Ovary (tissue), 9 donors: ENCODE results near the gene CHRD. TPM values are rescaled to one million over a fixed set of nuclear protein-coding genes. Genes with fewer than 3 reads are reported as not detected.

Source experiments
- DNase-seq, 5 donors: peaks; one replicate each; pipeline ENCODE4 v3.0.0-alpha.2; 2019 to 2020
- H3K27ac ChIP-seq, 2 donors: fragments of 200-600 bp; one replicate each; pipeline versions ENCODE4 v1.5.1 to v1.8.0; 2019 to 2022
- H3K27me3 ChIP-seq: fragments of 200-600 bp; one replicate; pipeline ENCODE4 v1.8.0; 2022
- H3K36me3 ChIP-seq: fragments of 200-600 bp; sonication (generic); one replicate; pipeline ENCODE4 v1.5.1; 2019
- H3K4me1 ChIP-seq: one replicate; pipeline ENCODE4 v1.8.1; 2013; ENCODE audit warnings: mild to moderate bottlenecking, moderate library complexity; ENCODE audit not compliant: insufficient read depth
- H3K4me3 ChIP-seq: fragments of 200-600 bp; sonication (generic); one replicate; pipeline ENCODE4 v1.5.1; 2017
- H3K9me3 ChIP-seq, 2 donors: fragments of 200-600 bp in 1 of 2; sonication (generic) in 1 of 2; one replicate each; pipeline versions ENCODE4 v1.5.1 to v1.8.1; 2013 to 2019; ENCODE audit warnings: mild to moderate bottlenecking in 1 of 2, moderate library complexity in 1 of 2
- EP300 ChIP-seq: sonication (generic); formaldehyde crosslinking; IDR thresholded peaks from one replicate; pipeline ENCODE4 v1.6.1; 2017; ENCODE audit warnings: antibody characterized with exemption
- POLR2A ChIP-seq: fragments of 450-650 bp; IDR thresholded peaks from one replicate; pipeline ENCODE4 v1.6.1; 2017; ENCODE audit warnings: antibody characterized with exemption, mild to moderate bottlenecking, moderate library complexity
- WGBS, 3 donors: extraction: QIAGEN DNeasy Blood & Tissue Kit in 1 of 3; methylation state at CpG; one replicate each; pipeline versions ENCODE4 v1.1.5 to v1.1.7; 2013 to 2017; 5-methylcytosine and 5-hydroxymethylcytosine counted together
- intact Hi-C, 4 donors: fragments of 100-400 bp; cut with DNase I; formaldehyde crosslinking; loops; one replicate each; pipeline versions ENCODE4 v1.11.0 to v1.15.1; 2022 to 2023
- polyA plus RNA-seq, 2 donors: library from polyadenylated mRNA; stranded (reverse); fragments of 200-250 nt in 1 of 2; fragments of 350-450 nt in 1 of 2; fragmentation: Illumina TruSeq in 1 of 2; extraction: RNeasy Lipid Tissue Mini Kit (QIAGEN cat#74804) in 1 of 2; gene quantifications; one replicate each; pipeline ENCODE4 v1.2.3, GENCODE V29; 2013 to 2014
- total RNA-seq, 7 donors: library from RNA; depleted of rRNA in 2 of 7; stranded (reverse); fragments of >200 nt in 2 of 7; fragmentation: NEBNext Ultra II Directional in 3 of 7; extraction: Animal tissue kit (Norgen Biotek cat#: 25700) in 3 of 7; gene quantifications; one replicate each; pipeline versions ENCODE4 v1.1.0 to v1.2.4, GENCODE V29; 2016 to 2023
- TF ChIP-seq, protein P1 (sequence below), 3 donors: fragments of 450-650 bp in 2 of 3; fragments of 200-600 bp in 1 of 3; IDR thresholded peaks; one replicate each; pipeline versions ENCODE4 v1.5.1 to v1.8.0; 2016 to 2022; ENCODE audit warnings: antibody characterized with exemption in 3 of 3, mild to moderate bottlenecking in 1 of 3
- donor health status: DM: no; HTN: no; CAD: no; lungs with moderate emphysema.
- donor health status: DM: no; HTN: no; CAD: no.
- donor health status: Bipolar disorder and iron deficiency.
- donor health status: DM: yes; HTN: yes; CAD: no.
- donor health status: DM: no; HTN: no; CAD: no.
- donor health status: DM: yes; HTN: yes; CAD: no.

The CHRD gene
- total and polyA plus RNA-seq, 9 donors: 3.1 to 37.3 (median 20.5) TPM

GRCh38 chr3:184414418-184415202 is 34.8 kb downstream of the CHRD start:
- Histone ChIP-seq H3K4me1 (peaks cover 3% of the 10 kb centered on the region), H3K36me3 (no peaks in the 10 kb centered on the region), H3K27me3 (no peaks in the 10 kb centered on the region), H3K27ac (no peak overlapping the region), H3K9me3 (no peaks in the 10 kb centered on the region), H3K4me3 (no peak overlapping the region)
- WGBS, 3 donors: 80 to 87% (median 83%) methylated on average over 16 of the region's 16 CpGs
- TF ChIP-seq EP300: no peak
- no peak for TF ChIP-seq POLR2A
- TF ChIP-seq, protein P1, sequence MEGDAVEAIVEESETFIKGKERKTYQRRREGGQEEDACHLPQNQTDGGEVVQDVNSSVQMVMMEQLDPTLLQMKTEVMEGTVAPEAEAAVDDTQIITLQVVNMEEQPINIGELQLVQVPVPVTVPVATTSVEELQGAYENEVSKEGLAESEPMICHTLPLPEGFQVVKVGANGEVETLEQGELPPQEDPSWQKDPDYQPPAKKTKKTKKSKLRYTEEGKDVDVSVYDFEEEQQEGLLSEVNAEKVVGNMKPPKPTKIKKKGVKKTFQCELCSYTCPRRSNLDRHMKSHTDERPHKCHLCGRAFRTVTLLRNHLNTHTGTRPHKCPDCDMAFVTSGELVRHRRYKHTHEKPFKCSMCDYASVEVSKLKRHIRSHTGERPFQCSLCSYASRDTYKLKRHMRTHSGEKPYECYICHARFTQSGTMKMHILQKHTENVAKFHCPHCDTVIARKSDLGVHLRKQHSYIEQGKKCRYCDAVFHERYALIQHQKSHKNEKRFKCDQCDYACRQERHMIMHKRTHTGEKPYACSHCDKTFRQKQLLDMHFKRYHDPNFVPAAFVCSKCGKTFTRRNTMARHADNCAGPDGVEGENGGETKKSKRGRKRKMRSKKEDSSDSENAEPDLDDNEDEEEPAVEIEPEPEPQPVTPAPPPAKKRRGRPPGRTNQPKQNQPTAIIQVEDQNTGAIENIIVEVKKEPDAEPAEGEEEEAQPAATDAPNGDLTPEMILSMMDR (IDR thresholded peaks at IDR 0.05): no peak
- DNase-seq: no peak
- intact Hi-C loops: loop anchor here in 2 of 4 donors (5.0 to 10.0 kb wide), 4 partner anchors 42 to 130 kb away; no protein-coding TSS in a partner anchor

GRCh38 chr3:184415203-184415490 is 35.3 kb downstream of the CHRD start:
- H3K9me3 ChIP-seq: no peaks in the 10 kb centered on the region
- H3K4me1 ChIP-seq: peaks cover 3% of the 10 kb centered on the region
- no peak overlapping the region for H3K27ac ChIP-seq
- DNase-seq: no peak
- no peaks in the 10 kb centered on the region for H3K36me3 ChIP-seq
- intact Hi-C loops: loop anchor here in 2 of 4 donors (5.0 to 10.0 kb wide), 4 partner anchors 43 to 130 kb away; no protein-coding TSS in a partner anchor
- 80 to 83% (median 81%) methylated on average over 4 of the region's 4 CpGs for WGBS, 3 donors
- no peak overlapping the region for H3K4me3 ChIP-seq
- no peaks in the 10 kb centered on the region for H3K27me3 ChIP-seq
- TF ChIP-seq EP300 (no peak), POLR2A (no peak)
- TF ChIP-seq, protein P1 (IDR thresholded peaks at IDR 0.05): no peak

- no peaks in the 10 kb centered on the region for H3K27me3 ChIP-seq
- WGBS, 3 donors: 27 to 31% (median 30%) methylated on average over 13 to 14 of the region's 14 CpGs
- H3K4me3 ChIP-seq: no peak overlapping the region
- intact Hi-C loops: loop anchor here in 2 of 4 donors (5.0 to 10.0 kb wide), 4 partner anchors 45 to 127 kb away; no protein-coding TSS in a partner anchor
- no peaks in the 10 kb centered on the region for H3K9me3 ChIP-seq
- H3K36me3 ChIP-seq: no peaks in the 10 kb centered on the region
- DNase-seq: peak; percentile 73 to 87 (median 81)
- H3K4me1 ChIP-seq: peaks cover 3% of the 10 kb centered on the region
- TF ChIP-seq EP300: no peak
- TF ChIP-seq POLR2A: no peak
- TF ChIP-seq, protein P1 (IDR thresholded peaks at IDR 0.05): peak; percentile 72 to 87 (median 82)
- H3K27ac ChIP-seq: no peak overlapping the region
These were observed 37.9 kb downstream of the CHRD start for GRCh38 chr3:184417619-184418327.

DNA sequence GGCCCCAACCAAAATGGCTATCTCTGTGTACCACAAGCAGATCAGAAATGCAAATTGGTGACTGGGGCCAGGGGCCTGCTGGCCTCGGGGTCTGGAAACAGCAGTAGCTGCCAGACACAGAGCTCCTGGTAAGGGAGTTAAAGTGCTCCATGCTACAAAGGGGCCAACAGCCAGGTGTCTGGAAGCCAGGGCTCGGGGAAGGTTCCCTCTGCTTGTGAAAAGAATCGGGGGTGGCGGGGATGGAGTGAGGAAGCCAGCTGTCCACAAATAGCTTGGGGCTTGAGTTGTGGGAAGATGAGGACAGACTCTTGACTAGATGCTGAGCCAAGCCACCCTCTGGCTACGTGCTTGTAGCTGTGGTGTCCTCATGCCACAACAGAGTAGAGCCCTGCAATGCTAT is 39.3 kb downstream of the CHRD start:
- Histone ChIP-seq H3K27me3 (no peaks in the 10 kb centered on the region), H3K4me3 (no peak overlapping the region), H3K27ac (no peak overlapping the region), H3K4me1 (peaks cover 3% of the 10 kb centered on the region), H3K36me3 (no peaks in the 10 kb centered on the region), H3K9me3 (no peaks in the 10 kb centered on the region)
- TF ChIP-seq, protein P1 (IDR thresholded peaks at IDR 0.05): no peak
- TF ChIP-seq EP300 (no peak), POLR2A (no peak)
- 44 to 63% (median 46%) methylated on average over 5 of the region's 5 CpGs for WGBS, 3 donors
- intact Hi-C loops: loop anchor here in 2 of 4 donors (5.0 to 10.0 kb wide), 4 partner anchors 47 to 126 kb away; no protein-coding TSS in a partner anchor
- DNase-seq: no peak
